ENCODE results near the gene CHPT1.

CHPT1 gene

DNA sequence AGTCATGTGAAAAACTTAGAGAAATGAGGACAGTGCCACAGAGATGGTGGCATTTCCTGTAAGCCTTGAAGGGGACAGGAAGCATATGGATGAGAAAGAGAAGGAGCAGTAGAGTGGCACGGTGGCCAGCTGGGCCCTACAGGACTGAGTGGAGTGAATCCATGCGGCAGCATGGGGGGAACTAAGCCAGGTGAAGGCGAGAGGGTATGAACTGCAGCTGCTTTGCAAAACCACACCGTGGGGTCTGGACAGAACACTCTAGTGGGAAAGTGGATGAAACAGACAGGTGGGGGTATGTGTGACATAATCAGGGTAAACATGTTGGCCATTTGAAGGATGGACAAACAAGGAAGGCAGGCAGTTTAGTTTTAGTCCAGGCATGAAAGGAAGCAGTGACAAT, 52.2 kb downstream of the CHPT1 start:
- H3K27me3 ChIP-seq (ENCODE audit: low read length): no peaks in the 10 kb centered on the region
- H4K20me1 ChIP-seq (ENCODE audit: low read depth, low read length): no peaks in the 10 kb centered on the region
- H3K27ac ChIP-seq (ENCODE audit: low read depth, low read length): no peak overlapping the region; the same call in 1 of the 2 replicates
- TF ChIP-seq EZH2phosphoT487 (conservative IDR thresholded peaks at IDR 0.05; ENCODE audit: low read length) (no peak), CTCF (IDR thresholded peaks at IDR 0.05; ENCODE audit: insufficient read depth, low read length, poor library complexity, severe bottlenecking) (no peak)
- no peaks in the 10 kb centered on the region for H3K9me2 ChIP-seq (replicated peaks; ENCODE audit: insufficient read depth, low read length)
- peaks cover 21% of the 10 kb centered on the region for H3F3A ChIP-seq (ENCODE audit: insufficient read depth)
- no peaks in the 10 kb centered on the region for H3K79me2 ChIP-seq (ENCODE audit: insufficient read depth, low read length)
- no peak overlapping the region for H3K4me2 ChIP-seq (ENCODE audit: low read depth, low read length, poor library complexity, severe bottlenecking)
- no peak overlapping the region for H3K4me3 ChIP-seq (ENCODE audit: insufficient read depth, low read length, poor library complexity, severe bottlenecking)
- no peaks in the 10 kb centered on the region for H3K9me3 ChIP-seq (ENCODE audit: insufficient read depth, low read length)
- peaks cover 19% of the 10 kb centered on the region for H3K36me3 ChIP-seq (ENCODE audit: low read length)
- no peak overlapping the region for H2AFZ ChIP-seq (ENCODE audit: low read depth, low read length, severe bottlenecking)
- no peak overlapping the region for H3K9ac ChIP-seq (ENCODE audit: low read length)

GRCh38 chr12:101750152-101750551, 52.7 kb downstream of the CHPT1 start:
- Histone ChIP-seq H3K79me2 (ENCODE audit: insufficient read depth, low read length) (no peaks in the 10 kb centered on the region), H3K4me3 (ENCODE audit: insufficient read depth, low read length, poor library complexity, severe bottlenecking) (no peak overlapping the region), H4K20me1 (ENCODE audit: low read depth, low read length) (no peaks in the 10 kb centered on the region), H3K36me3 (ENCODE audit: low read length) (peaks cover 19% of the 10 kb centered on the region), H3K9me2 (replicated peaks; ENCODE audit: insufficient read depth, low read length) (no peaks in the 10 kb centered on the region), H3F3A (ENCODE audit: insufficient read depth) (peaks cover 16% of the 10 kb centered on the region), H3K9ac (ENCODE audit: low read length) (no peak overlapping the region), H3K9me3 (ENCODE audit: insufficient read depth, low read length) (no peaks in the 10 kb centered on the region), H2AFZ (ENCODE audit: low read depth, low read length, severe bottlenecking) (no peak overlapping the region), H3K27me3 (ENCODE audit: low read length) (no peaks in the 10 kb centered on the region), H3K4me2 (ENCODE audit: low read depth, low read length, poor library complexity, severe bottlenecking) (no peak overlapping the region), H3K27ac (ENCODE audit: low read depth, low read length) (no peak overlapping the region; the same call in 1 of the 2 replicates)
- no peak for TF ChIP-seq EZH2phosphoT487 (conservative IDR thresholded peaks at IDR 0.05; ENCODE audit: low read length)
- TF ChIP-seq CTCF (IDR thresholded peaks at IDR 0.05; ENCODE audit: insufficient read depth, low read length, poor library complexity, severe bottlenecking): no peak

DNA sequence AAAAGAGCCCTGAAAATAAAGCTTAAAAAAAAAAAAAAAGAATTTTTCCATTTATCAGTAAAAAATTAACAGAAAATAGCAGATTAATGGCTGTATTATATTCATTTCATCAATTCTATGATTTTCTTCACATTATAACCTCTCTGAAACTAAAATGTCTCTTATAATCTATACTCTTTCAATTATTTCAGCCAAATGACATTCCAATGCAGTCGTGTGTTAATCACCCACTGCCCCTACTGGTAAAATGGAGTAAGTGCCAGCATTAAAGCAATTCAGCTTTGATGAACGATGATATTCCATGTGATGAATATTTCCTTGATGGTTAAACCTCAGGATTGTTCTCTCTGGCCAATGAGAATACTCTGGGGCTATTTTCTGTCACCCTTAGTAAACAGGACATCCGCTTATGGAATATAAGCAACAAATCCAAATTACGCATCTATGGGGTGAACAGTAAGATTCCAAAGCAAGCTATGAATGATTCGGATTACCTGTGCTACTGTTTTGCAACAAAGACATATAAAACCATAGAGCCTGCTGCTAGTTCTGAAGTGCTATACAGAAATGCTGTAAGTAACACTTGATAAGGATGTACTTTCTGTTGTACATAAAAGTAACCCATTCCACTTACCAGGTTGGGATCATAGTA, 62.1 kb downstream of the CHPT1 start:
- no peaks in the 10 kb centered on the region for H4K20me1 ChIP-seq (ENCODE audit: low read depth, low read length)
- no peak overlapping the region for H3K9ac ChIP-seq (ENCODE audit: low read length)
- H3F3A ChIP-seq (ENCODE audit: insufficient read depth): 0 out of 2 replicates have a peak, but pooled peaks cover 6% of the 10 kb centered on the region
- H3K9me2 ChIP-seq (replicated peaks; ENCODE audit: insufficient read depth, low read length): no peaks in the 10 kb centered on the region
- no peak overlapping the region for H2AFZ ChIP-seq (ENCODE audit: low read depth, low read length, severe bottlenecking)
- H3K4me2 ChIP-seq (ENCODE audit: low read depth, low read length, poor library complexity, severe bottlenecking): no peak overlapping the region
- H3K27ac ChIP-seq (ENCODE audit: low read depth, low read length): no peak overlapping the region
- H3K36me3 ChIP-seq (ENCODE audit: low read length): peaks cover 10% of the 10 kb centered on the region; the same call in 1 of the 2 replicates
- TF ChIP-seq CTCF (IDR thresholded peaks at IDR 0.05; ENCODE audit: insufficient read depth, low read length, poor library complexity, severe bottlenecking): peak; percentile 65
- no peak for TF ChIP-seq EZH2phosphoT487 (conservative IDR thresholded peaks at IDR 0.05; ENCODE audit: low read length)
- no peaks in the 10 kb centered on the region for H3K9me3 ChIP-seq (ENCODE audit: insufficient read depth, low read length)
- no peaks in the 10 kb centered on the region for H3K79me2 ChIP-seq (ENCODE audit: insufficient read depth, low read length)
- no peaks in the 10 kb centered on the region for H3K27me3 ChIP-seq (ENCODE audit: low read length)
- H3K4me3 ChIP-seq (ENCODE audit: insufficient read depth, low read length, poor library complexity, severe bottlenecking): no peak overlapping the region

All from SU-DHL-6 (cell line).